GM18867 (cell line): Measurements from ENCODE around the gene HBM.
"Not testable (repeated sequence)": the region's sequence is repeated elsewhere in the genome, so short reads cannot be mapped to it uniquely, and the experiment has no call there.

ENCODE experiments used
- ATAC-seq: cut with Tn5 transposase; IDR thresholded peaks from one replicate; pipeline ENCODE4 v1.9.1; 2021; ENCODE audit warnings: mild to moderate bottlenecking, moderate library complexity; ENCODE audit not compliant: unreplicated experiment

HBM gene

DNA sequence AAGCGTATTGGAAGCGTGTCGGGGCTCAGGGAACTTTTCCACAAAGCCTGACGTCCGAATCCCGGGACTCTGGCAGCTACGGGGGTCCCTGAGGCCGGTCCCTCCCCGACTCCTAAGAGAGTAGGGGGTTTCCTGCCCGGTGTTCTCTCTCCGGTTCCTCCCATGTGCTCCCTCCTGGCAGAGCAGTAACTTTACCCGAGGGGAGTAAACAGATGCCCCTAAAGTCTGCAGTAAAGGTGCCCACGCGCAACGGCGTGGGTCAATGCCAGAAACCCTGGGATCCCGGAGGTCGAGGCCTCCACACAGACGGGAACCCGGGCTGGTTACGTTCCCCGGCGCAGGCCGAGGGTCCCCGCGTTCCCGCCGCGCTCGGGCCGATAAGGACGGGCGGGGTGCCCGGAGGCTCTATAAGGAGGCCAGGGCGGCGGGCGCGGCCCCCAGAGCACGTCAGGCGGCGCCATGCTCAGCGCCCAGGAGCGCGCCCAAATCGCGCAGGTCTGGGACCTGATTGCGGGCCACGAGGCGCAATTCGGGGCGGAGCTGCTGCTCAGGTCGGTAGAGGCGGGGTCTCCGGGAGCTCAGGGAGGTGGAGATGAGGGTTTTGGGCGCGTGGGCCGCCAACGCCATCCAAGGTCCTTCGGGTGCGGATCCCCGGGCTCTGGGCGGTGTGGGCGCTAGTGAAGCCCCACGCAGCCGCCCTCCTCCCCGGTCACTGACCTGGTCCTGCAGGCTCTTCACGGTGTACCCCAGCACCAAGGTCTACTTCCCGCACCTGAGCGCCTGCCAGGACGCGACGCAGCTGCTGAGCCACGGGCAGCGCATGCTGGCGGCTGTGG lies at the start of gene HBM:
Gene HBM, plus strand, starts transcription at position 440 of the 836 bp plus-strand sequence. Its CDS starts 20 bp downstream, at position 460.
- ATAC-seq, result no peak

GRCh38 chr16:116015-116414 lies 49.8 kb upstream of the HBM start:
- ATAC-seq, result no peak

GRCh38 chr16:117379-118365 lies 48.1 kb upstream of the HBM start:
- no peak for ATAC-seq

GRCh38 chr16:118857-119256 lies 46.9 kb upstream of the HBM start:
- no peak for ATAC-seq

DNA sequence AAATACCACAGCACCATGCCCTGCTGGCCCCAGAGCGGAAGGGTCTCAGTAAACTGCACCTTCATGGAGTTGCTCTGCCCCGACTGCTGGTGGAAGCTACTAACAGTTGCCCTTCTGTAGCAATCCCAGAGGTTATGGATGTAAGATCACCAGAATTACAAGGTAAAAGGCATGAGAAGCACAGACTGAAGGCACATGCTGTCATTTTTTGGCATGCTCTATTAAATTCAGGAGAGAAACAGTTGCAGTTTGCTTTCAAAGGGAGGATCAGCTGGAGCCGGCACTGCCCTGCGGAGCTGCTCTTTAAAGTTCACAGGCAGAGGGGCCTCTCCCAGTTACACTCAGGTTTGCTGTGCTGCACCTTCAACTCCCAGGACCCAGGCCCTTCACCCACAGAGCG lies 46.5 kb upstream of the HBM start:
- ATAC-seq, result no peak

DNA sequence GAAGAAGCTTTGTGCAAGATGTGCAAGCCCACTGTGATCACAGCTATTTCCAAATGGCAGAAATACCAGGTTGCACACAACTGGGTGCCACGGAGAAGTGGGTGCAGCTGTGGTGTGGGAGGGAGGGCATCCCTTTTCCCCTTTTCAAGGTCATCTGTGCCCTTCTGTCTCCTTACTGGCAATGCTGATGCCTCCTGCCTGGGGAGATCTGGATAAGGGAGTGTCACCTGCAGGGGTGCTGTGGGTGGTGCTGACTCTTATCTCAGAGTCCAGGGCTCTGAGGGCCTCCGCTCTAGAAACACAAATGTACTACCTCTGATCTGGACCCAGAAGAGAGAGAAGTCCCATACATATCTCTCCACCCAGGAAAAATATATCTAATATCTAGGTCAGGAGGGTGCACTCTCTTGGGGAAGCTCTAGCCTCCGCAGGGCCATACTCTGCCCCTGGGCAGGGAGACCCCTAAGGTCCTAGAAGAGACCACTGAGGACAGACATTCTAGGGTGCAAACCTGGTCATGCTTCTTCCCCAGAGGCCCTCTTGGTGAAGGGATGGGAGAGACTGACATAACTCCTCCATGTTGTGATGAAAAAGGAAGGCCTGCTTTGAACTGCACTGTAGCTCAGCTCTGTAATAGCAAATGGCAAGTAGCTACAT lies 45.8 kb upstream of the HBM start:
- no peak for ATAC-seq

- ATAC-seq, result no peak
Measured at GRCh38 chr16:120756-121155, 45.0 kb upstream of the HBM start.

DNA sequence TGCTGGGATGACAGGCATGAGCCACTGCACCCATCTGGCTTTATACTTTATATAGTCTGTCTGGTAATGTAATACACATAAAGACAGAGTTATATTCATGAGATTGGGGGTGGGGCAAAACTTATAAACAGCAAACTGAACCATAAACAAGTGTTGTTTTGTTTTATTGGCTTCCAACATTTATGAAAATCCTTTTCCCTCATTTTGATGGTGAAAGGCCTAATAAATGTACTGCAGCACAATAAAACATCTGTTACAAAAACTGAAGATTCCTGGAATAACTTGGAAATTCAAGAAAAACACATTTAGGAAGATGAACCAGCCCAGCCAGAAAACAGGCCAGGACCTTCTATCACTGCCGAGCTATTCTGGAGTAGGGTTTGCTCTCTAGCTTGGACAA lies 43.4 kb upstream of the HBM start:
- no peak for ATAC-seq

GRCh38 chr16:123558-124350 lies 42.0 kb upstream of the HBM start:
- not testable (repeated sequence) for ATAC-seq

- no peak for ATAC-seq
Measured at GRCh38 chr16:125011-125410, 40.8 kb upstream of the HBM start.

DNA sequence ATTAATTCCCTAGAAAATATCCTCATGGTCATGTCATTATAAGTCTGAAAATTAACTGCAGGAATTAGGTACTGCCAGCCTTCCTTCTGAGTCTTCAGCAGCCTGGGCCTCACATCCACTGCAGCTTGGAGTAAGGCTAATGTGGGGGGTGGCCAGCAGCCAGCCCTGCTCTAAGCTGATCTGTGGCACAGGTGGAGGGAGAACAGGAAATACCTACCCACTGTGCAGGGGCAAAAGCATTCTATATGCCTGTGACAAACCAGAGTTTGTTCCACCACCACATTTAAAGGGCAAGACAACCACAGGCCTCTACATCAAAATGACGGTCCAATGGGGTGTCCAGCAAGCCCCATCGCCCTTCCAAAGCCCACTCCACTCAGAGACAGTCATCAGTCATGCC lies 36.7 kb upstream of the HBM start:
- ATAC-seq, result no peak

DNA sequence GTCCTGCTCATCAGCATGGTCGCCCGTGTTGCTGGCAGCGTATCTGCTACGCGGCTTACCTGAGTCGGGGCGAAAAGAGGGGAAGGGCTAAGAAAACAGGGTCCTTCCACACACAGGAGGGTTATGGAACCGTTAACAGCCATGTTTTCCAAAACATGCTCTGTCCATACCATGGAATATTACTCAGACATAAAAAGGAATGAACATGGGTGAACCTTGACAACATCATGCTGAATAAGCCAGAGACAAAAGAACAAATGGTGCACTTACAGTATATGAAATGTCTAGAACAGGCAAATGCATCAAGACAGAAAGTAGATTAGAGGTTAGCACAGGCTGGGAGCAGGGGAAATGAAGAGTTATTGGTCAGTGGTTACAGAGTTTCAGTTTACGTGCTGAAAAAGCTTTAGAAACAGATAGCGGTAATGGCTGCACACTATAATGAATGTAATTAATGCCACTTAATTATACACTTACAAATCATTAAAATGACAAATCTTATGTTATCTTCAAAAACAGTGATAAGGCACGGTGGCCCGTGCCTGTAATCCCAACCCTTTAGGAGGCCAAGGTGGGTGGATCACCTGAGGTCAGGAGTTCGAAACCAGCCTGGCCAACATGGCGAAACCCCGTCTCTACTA lies 35.1 kb upstream of the HBM start:
- ATAC-seq, result no peak

- no peak for ATAC-seq
Measured at GRCh38 chr16:132120-132519, 33.7 kb upstream of the HBM start.

GRCh38 chr16:133716-134115 lies 32.1 kb upstream of the HBM start:
- no peak for ATAC-seq

- no peak for ATAC-seq
Measured at GRCh38 chr16:138049-138417, 27.7 kb upstream of the HBM start.

DNA sequence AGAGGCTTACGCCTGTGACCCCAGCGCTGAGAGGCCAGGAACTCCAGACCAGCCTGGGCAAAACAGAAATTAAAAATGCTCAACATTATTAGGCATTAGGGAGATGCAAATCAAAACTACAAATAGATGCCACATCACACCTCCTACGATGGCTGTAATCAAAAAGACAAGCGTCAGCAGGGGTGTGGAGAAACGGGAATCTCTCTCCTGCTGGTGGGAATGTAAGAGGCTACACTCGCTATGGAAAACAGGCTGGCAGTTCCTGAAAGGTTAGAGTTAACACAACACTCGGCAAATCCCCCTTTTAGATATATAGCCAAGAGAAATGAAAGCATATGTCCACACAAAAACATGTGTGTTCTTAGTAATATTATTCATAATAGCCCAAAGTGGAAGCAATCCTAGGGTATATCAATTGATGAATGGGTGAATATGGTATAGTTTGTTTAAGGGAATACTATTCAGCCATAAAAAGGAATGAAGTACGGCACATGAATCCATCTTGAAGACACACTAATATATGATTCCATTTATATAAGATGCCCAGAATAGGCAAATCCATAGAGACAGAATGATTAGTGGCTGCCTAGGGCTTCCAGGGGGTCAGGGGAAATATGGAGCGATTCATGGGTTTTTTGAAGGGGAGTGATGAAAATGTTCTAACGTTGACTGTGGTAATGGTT lies 25.5 kb upstream of the HBM start:
- no peak for ATAC-seq

GRCh38 chr16:142405-142967 lies 23.3 kb upstream of the HBM start:
- ATAC-seq, result no peak

- no peak for ATAC-seq
Measured at GRCh38 chr16:143047-143446, 22.7 kb upstream of the HBM start.

DNA sequence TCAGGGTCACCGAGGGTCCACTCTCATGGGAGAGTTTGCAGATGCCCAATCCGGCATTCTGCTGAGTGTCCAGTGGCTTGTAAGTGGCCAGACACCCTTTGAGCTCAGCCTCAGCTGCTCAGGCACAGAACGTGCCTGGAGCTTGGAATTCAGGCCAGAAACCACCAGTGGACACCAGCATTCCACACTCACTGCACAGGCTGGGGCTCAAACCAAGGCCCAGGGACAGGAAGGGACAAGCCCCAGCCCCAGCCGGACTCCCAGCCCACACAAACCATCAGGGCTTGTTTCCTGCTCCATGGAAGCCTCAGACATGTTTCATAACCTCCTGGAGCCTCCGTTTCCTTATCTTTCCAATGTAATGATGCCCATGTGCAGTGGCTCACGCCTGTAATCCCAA lies 22.3 kb upstream of the HBM start:
- no peak for ATAC-seq
